Measurements from ENCODE around the gene LETMD1. TPM values are rescaled to one million over a fixed set of nuclear protein-coding genes. Genes with fewer than 3 reads are reported as not detected.

Gene LETMD1
- polyA plus RNA-seq, 3 donors, result 58.5 to 70.6 (median 70.4) TPM

DNA sequence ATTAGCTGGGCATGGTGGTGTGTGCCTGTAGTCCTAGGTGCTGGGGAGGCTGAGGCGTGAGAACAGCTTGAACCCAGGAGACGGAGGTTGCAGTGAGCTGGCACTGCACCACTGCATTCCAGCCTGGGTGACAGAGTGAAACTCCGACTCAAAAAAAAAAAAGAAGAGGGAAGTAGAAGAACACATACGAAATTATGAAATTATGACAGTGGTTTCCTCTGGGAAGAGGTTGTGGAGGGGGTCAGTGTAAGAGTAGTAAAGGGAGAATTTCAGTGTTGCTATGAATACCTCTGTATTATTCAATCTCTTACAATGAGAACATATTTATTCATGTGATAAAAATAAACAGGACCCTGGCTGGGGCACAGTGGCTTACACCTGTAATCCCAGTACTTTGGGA is 60.0 kb downstream of the LETMD1 start:
- no peak overlapping the region for H3K27ac ChIP-seq (ENCODE audit: low read depth, low read length)
- 53 to 91% (median 68%) methylated on average over 4 of the region's 4 CpGs for WGBS, 3 donors

Other genes with a start within 250 kb of the LETMD1 start
- under 1 TPM in 1 of 3 donors, not detected in 2; 0.03 TPM for gene TMPRSS12, start 205.4 kb upstream of the LETMD1 start, polyA plus RNA-seq
- gene HIGD1C, start 95.8 kb upstream of the LETMD1 start, polyA plus RNA-seq, result not detected
- gene SLC11A2, start 21.9 kb upstream of the LETMD1 start, polyA plus RNA-seq, result 10 to 100 TPM; 10.8 to 23.7 (median 18.5) TPM
- gene CSRNP2, start 35.3 kb downstream of the LETMD1 start, polyA plus RNA-seq, result 10 to 100 TPM in 2 of 3 donors, 1 to 10 TPM in 1; 5.3 to 13.4 (median 13.4) TPM
- gene TFCP2, start 124.8 kb downstream of the LETMD1 start, polyA plus RNA-seq, result 10 to 100 TPM in 2 of 3 donors, 1 to 10 TPM in 1; 7.2 to 11.5 (median 11.4) TPM
- gene POU6F1, start 169.7 kb downstream of the LETMD1 start, polyA plus RNA-seq, result 1 to 10 TPM; 3.1 to 7.9 (median 6.9) TPM
- gene DAZAP2, start 190.5 kb downstream of the LETMD1 start, polyA plus RNA-seq, result 100 to 1,000 TPM; 145 to 329 (median 266) TPM
- 10 to 100 TPM in 1 of 3 donors, 1 to 10 TPM in 2; 5.7 to 12.9 (median 9.4) TPM for gene SMAGP, start 222.1 kb downstream of the LETMD1 start, polyA plus RNA-seq

Data from adipose tissue (tissue), 3 donors.